ENCODE results near the gene PAXIP1.
"Not testable (repeated sequence)": the region's sequence is repeated elsewhere in the genome, so short reads cannot be mapped to it uniquely, and the experiment has no call there.

Gene PAXIP1, protein sequence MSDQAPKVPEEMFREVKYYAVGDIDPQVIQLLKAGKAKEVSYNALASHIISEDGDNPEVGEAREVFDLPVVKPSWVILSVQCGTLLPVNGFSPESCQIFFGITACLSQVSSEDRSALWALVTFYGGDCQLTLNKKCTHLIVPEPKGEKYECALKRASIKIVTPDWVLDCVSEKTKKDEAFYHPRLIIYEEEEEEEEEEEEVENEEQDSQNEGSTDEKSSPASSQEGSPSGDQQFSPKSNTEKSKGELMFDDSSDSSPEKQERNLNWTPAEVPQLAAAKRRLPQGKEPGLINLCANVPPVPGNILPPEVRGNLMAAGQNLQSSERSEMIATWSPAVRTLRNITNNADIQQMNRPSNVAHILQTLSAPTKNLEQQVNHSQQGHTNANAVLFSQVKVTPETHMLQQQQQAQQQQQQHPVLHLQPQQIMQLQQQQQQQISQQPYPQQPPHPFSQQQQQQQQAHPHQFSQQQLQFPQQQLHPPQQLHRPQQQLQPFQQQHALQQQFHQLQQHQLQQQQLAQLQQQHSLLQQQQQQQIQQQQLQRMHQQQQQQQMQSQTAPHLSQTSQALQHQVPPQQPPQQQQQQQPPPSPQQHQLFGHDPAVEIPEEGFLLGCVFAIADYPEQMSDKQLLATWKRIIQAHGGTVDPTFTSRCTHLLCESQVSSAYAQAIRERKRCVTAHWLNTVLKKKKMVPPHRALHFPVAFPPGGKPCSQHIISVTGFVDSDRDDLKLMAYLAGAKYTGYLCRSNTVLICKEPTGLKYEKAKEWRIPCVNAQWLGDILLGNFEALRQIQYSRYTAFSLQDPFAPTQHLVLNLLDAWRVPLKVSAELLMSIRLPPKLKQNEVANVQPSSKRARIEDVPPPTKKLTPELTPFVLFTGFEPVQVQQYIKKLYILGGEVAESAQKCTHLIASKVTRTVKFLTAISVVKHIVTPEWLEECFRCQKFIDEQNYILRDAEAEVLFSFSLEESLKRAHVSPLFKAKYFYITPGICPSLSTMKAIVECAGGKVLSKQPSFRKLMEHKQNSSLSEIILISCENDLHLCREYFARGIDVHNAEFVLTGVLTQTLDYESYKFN

DNA sequence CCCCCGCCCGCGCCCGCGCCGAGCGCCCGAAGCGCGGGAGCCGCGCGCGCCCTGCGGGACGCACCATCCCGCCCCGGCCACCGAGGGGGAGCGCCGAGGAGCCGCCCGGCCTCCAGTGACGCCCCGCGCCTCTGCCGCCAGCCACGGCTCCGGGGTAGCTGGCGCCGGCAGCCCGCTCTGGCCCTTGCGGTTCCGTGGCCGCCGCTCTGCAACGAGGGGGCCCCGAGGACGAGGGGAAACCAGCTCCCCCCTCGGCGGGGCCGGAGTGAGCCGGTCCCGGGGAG, at the start of gene PAXIP1:
Gene PAXIP1 (minus strand): TSS at position 33 of the 284 bp plus-strand sequence. CDS start 195 bp downstream, outside the sequence.
- no peak for DNase-seq

DNA sequence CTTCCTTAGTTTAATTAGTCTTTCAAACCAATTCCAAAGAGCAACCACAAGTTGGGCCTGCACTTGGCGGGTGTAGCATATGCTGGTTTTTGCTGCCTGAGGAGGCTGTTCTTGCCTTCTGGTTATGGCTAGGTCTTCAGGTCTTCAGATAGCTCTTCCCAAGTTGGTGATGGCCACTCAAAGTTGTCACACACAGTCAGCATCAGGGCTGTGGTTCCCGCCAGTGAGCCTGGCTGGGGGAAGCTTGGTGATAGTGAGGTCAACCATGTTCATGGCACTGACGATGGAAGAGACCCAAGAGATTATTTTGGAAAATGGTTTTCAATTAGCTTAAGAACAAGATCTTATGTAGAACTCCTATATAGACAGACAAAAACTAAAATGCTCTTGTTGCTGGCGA, 48.4 kb upstream of the PAXIP1 start:
- DNase-seq = no peak

DNA sequence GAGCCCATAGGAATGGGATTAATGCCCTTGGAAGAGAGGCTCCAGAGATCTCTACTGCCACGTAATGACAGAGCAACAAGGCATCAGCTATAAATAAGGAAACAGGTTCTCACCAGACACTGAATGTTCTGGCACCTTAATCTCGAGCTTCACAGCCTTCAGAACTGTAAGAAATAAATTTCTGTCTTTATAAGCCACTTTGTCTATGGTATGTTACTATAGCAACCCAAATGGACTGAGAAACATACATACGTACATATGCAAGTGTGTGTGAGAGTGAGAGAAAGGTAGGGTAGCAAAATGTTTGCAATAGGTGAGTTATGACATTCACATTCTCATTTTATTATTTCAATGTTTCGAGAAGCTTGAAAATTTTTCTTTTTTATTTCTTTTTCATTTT, 45.1 kb upstream of the PAXIP1 start:
- DNase-seq = no peak

DNA sequence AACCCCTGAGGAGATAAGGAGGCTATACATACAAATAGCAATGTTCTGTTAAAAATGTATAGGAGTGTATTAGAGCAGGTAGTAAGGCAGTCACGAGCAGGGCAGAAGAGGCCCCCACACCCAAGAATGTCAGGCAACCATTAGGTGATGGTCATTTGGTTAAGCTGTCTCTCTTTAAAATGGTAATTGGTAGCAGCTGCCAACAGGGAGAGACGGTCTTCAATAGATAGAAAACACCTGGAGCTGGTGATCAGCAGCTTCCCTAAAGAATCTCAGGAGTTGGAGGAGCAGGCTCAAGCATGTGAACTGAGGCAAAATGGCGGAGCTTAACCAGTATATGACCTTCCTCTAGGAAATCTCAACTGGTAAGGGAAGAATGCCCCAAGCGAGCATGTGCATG, 40.8 kb upstream of the PAXIP1 start:
- DNase-seq = no peak

DNA sequence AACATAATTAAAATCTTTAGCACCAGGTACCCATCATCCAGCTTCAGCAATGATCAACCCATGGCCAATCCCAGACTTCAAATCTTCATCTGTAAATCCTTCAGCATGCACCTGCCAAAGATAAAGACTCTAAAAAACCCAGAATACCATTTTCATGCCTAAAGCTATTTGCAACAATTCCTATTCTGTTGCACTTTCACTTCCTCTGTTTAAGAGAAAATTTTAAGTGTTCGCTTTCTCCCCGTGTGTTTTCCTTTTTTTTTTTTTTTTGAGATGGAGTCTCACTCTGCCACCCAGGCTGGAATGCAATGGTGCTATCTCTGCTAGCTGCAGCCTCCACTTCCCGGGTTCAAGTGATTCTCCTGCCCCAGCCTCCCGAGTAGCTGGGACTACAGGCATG, 35.4 kb upstream of the PAXIP1 start:
- DNase-seq = no peak

DNA sequence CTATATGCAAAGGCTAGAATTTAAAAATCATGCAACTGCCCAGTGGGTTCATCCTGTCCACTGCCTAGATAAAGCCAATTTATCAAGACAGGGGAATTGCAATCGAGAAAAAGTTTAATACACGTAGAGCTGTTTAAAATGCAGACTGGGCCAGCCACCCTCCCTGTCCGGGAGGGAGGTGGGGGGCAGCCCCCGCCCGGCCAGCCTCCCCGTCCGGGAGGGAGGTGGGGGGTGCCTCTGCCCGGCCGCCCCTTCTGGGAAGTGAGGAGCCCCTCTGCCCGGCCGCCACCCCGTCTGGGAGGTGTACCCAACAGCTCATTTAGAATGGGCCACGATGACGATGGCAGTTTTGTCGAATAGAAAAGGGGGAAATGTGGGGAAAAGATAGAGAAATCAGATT, 31.6 kb upstream of the PAXIP1 start:
- DNase-seq = not testable (repeated sequence)

DNA sequence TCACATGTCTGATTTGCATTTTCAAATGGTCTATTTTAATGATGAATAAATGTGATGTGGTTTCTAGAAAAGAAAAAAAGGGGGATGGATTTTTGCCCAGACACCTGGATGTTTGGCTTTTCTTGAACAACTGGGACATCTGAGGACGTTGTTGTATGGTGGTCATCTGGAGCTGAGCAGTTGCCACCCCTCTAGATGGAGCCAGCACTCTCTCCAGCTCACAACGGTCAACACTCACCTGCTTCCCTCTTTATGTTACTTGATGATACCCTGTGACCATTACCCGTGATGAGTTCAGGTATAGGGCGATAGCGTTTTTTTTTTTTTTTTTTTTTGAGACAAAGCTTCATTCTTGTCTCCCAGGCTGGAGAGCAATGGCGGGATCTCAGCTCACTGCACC, 30.1 kb upstream of the PAXIP1 start:
- DNase-seq = no peak

DNA sequence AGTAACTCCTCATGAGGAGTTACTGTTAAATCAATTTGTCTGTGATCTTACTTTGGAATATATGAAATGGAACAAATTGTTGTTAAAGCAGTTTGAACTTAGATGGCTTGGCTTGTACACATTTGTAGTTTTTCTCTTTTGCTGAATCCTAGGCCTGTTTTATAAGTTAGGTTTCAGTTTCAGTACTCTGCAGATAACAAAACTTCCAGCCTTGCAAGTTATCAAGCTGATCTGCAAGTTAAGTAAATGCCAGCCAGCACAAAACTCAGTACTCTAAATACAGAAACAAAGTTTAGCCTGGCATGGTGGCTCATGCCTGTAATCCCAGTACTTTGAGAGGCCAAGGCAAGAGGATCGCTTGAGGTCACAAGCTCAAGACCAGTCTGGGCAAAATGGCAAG, 25.0 kb upstream of the PAXIP1 start:
- DNase-seq = no peak

DNA sequence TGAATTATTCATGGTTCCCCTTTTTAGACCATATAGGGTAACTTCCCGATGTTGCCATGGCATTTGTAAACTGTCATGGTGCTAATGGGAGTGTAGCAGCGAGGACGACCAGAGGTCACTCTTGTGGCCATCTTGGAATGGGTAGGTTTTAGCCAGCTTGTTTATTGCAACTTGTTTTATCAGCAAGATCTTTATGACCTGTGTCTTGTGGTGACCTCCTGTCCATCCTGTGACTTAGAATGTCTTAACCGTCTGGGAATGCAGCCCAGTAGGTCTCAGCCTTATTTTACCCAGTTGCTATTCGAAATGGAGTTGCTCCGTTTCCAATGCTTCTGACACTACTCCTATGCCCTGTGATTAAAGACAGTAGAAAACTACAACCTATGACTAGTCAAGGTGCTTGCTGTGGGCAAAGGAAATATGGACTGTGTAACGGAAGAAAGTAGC, 18.8 kb upstream of the PAXIP1 start:
- DNase-seq = no peak

DNA sequence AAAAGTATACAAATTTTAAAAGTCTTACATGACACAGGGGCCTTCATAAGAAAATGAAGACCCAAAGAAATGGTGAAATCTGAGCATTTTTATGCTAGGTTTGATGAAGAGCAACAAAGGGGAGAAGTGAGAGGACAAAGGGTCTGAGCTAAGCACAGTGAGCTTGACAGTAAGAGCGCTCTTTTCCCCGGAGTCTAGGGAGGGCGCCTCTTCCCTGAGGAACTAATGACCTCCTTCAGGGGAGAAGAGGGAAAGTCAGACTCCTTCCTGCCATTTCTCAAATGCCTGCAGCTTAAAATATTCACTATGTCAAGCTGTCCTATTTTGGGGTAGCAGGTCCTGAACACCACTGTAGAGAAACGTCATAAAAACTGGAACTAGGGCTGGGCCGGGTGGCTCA, 18.1 kb upstream of the PAXIP1 start:
- no peak for DNase-seq

DNA sequence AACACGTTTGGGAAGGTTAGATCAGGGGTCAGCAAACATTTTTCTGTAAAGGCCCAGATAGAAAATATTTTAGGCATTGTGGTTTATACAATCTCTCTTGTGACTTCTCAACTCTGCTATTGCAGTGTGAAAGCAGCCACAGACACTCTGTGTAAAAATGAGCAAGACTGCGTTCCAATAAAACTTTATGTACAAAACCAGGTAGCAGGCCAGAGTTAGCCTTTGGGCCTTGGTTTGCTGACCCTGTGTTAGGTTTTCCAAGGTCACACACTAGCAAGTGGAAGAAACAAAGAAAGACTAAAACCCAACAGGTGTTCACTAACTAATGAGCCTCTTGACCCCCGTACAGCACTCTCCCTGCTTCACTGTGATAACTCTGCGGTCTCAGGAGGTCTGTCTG, 14.9 kb upstream of the PAXIP1 start:
- DNase-seq = no peak

DNA sequence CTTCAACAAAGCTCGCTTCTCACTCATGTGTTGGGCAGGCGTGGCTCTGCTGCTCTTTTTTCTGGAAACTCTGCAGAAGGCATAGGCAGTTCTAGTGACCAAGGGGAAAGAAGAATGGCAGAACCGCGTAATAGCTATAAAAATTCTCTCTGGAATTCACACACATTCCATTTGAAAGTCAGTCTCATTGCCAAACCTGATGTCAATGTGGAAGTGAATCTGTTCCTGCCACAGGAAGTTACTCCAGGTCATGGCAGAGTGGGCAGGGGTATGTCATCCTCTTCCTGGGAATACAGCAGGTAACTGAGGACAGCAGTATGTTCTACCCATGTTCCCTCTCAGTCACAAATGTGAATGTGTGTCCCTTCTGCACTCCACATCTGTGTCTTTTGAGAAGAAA, 8.2 kb upstream of the PAXIP1 start:
- DNase-seq = no peak

DNA sequence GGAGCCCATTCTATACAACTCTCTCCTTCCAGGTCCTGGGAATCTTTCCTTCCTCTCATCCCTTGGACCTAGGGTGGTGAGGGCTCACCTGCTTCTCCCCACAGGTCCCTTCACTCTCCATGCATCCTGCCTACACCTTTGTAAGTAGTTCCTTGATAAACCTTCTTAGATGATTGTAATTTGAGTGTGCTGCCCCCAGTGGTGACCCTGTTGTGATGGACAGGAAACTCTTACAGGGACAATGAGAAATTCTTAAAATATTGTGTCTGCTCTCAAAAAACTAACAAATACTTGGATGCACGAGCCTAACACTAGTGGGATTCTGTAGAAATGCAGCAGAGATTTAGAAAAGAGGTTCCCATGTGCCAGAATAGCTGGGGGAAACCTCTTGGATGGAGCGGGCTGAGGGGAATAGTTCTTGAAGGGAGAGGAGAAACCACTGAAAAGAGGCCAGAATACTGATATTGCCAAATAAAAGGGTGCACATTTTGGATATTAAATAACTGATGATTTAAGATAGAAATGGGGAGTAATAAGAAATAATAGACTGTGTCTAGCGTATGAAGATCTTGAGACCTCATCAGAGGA, 6.7 kb upstream of the PAXIP1 start:
- no peak for DNase-seq

DNA sequence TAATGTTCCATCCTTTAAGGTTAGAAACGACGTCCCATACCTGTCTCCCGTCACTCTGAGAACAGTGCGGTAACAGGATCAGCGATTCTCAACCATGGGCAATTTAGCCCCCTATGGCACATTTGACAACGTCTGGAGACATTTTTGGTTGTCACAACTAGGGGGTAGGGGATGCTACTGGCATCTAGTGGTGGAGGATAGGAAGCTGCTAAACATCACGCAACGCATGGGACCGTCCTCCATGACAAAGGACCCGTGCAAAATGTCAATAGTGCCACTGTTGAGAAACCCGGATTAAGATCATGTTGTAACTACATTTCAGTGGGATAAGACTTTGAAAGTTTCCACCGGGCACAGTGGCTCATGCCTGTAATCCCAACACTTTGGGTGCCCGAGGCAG, 5.0 kb upstream of the PAXIP1 start:
- no peak for DNase-seq

DNA sequence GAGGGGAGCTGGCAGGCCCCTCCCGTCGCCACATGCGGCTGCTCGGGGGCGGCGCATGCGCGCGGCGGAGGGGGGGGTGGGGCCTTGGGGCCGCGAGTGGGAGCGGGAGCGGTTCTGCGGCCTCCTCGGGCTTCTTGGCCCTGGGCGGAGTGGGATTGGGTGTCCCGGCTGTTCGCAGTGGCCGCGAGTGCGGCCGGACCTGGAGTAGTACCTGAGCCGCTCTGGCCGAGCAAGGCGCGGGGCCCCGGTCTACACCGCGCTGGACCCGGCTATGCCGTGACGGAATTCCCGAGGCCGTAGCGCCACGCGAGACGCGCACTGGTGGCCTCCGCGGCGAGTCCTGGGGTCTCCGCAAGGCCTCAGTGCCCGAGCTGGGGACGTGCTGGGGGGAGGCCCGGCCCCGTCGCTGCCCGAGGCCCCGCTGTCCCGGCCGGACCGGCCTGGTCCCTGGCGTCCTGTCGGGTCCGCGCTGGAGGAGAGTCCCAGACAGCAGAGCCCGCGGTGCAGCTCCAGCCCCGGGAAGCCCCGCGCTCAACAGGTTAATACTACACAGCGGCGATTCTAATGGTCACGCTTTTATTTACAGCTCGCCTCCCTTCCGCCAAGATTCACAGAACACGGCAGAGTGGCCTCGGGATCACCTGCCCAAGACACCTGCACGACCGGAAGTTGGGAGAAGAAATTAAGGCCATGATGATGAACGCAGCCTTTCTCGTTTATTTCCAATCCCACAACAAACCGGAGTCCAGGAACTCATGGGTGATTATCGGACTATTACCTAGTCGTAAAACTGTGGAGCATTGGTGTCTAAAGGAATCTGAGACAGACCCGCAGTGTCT, 671 bp upstream of the PAXIP1 start:
- DNase-seq = peak; percentile 31

DNA sequence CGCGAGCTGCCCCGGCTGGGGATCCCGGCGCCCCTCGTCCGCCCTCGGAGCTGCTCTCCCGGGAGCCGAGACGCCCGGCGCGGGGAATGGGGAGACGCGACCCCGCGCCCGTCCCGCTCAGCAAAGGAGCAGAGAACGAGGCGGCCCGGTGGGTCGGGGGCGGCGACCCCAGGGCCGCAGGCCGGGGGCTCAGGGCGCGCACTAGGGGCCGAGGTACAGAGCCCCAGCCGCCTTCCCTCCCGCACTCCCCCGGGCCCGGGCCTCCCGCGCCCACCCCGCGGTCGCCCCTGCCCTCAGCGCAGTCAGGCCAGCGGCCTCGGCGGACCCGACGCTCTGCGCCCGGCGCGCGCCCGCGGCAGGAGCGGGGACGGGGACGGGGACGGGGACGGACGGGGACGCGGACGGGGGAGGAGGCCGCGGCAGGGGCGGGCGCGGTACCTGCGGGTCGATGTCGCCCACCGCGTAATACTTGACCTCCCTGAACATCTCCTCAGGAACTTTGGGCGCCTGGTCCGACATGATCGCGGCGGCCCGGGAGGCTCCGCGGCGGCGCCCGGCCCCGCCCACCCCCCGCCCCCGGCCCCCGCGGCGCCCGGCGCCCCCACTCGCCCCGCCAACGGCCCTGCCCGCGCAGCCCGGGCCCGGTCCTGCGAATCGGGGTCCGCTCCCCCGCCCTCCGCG, 373 bp downstream of the PAXIP1 start:
- DNase-seq = no peak

DNA sequence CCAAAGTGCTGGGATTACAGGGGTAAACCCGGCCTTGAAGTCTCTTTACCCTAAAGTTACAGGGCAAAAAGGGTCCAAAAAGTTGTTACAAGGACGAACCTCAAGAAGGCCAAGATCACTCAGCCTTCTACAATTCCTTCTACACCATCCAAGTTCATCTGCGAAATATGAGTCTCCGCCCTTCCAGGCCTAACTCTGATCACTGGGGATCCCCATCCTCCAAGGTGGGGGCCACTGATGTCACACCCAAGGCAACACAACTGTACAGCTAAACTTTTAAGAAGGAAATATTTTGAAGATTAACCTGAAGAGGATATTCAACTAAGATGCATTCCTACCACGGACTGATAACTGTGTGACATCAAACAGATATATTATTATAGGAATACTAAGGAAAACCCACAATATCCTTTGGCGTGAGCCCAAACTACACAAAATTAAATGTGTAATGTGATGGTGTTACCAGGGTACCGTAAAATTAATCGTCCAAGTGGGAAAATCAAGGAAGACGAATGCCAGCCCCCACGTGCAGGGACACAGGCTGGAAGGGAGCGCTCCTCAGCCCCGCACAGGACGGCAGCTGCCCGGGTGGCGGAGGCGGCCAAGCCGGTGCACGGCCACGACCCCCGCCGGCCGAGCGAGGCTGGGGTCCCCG, 1.0 kb downstream of the PAXIP1 start:
- DNase-seq = no peak

DNA sequence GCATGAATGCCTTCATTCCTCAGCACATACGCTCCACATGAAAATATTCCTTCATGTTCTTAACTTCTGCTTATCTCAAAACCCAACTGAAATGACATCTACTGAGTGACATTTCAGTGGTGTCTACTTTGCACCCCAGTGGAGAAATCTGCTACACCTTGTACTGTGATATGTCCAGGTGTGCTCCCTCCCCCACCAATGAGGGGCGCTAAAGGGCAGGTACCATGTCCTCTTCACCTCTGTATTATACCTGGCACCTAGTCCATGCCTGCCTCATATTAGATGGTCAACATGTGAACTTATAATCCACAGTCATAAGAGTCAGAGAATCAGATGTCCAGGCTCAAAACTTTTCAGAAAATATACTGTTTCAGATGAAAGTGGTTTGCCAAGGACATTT, 2.1 kb downstream of the PAXIP1 start:
- DNase-seq = no peak

DNA sequence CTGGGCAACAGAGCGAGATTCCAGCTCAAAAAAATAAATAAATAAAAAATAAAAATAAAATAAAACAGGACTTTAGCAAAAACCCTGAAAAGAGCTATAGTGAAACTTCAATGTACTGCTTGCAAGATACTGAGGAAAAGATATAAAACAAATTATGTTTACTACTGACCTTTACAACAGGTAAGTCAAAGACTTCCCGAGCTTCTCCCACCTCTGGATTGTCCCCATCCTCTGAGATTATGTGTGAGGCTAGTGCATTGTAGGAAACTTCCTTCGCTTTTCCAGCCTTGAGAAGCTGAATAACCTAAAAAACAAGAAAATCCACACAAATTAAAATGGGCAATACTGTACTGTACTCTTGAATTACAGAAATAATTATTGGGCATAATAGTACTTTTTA, 4.4 kb downstream of the PAXIP1 start:
- no peak for DNase-seq

DNA sequence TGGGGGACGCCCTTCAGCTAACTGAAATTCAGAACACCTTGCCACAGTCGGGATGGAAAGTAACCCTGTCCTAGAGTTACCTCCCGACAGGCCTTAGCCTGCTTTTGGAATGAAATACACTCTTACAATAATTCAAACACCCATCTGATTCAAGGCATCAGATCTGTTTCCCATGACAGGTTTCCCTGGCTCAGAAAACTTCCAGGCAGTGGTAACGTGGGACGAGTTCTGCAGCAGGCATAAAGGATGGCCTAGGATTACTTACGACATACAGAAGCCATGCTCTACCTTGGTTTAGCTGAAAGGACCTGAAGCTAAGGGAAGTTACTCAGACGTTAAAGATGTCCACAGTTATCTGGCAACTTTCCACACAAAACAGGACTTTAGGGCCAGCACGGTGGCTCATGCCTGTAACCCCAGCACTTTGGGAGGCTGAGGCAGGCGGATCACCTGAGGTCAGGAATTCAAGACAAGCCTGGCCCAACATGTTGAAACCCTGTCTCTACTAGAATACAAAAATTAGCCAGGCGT, 5.0 kb downstream of the PAXIP1 start:
- no peak for DNase-seq

DNA sequence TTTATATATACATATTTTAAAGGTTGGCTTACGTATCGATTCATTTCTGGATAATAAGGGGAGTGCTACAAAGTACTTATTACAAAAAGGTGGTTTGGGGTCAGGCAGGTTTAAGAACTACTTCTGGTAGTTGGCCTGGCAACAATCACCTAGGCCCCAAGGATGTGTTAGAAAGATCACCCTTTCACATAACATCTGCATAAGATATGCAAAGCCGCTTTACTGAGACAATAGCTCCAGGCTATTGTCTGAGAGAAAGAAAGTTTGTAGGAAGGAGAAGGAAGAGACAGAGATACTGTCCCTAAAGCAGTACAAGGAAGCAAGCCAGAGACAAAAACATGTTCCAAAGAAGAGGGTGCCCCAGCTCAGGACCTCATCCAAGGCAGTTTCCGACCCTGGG, 6.2 kb downstream of the PAXIP1 start:
- no peak for DNase-seq

Measured in DMS153 (cell line).